ENCODE measurements around the gene DPY19L1. TPM values are rescaled to one million over a fixed set of nuclear protein-coding genes. Genes with fewer than 3 reads are reported as not detected.
"Not testable (repeated sequence)": the region's sequence is repeated elsewhere in the genome, so short reads cannot be mapped to it uniquely, and the experiment has no call there.

Gene DPY19L1
- total RNA-seq, 1 donor from 2014 or later = 77.2 TPM

GRCh38 chr7:34991938-34992840, 45.1 kb downstream of the DPY19L1 start:
- peak; percentile 56 for DNase-seq (ENCODE audit: low read depth, low spot score)

GRCh38 chr7:34988442-34989125, 48.7 kb downstream of the DPY19L1 start:
- not testable (repeated sequence) for DNase-seq (ENCODE audit: low read depth, low spot score)

GRCh38 chr7:34985155-34985554, 52.1 kb downstream of the DPY19L1 start:
- DNase-seq (ENCODE audit: low read depth, low spot score) = not testable (repeated sequence)

GRCh38 chr7:34984140-34984539, 53.1 kb downstream of the DPY19L1 start:
- not testable (repeated sequence) for DNase-seq (ENCODE audit: low read depth, low spot score)

- no peak for DNase-seq (ENCODE audit: low read depth, low spot score)
Observed at GRCh38 chr7:34982371-34983019, 54.8 kb downstream of the DPY19L1 start.

- not testable (repeated sequence) for DNase-seq (ENCODE audit: low read depth, low spot score)
Observed at GRCh38 chr7:34979124-34979523, 58.2 kb downstream of the DPY19L1 start.

- no peak for DNase-seq (ENCODE audit: low read depth, low spot score)
Observed at GRCh38 chr7:34973400-34973760, 63.9 kb downstream of the DPY19L1 start.

- DNase-seq (ENCODE audit: low read depth, low spot score) = not testable (repeated sequence)
Observed at GRCh38 chr7:34972739-34973399, 64.4 kb downstream of the DPY19L1 start.

GRCh38 chr7:34967818-34968217, 69.5 kb downstream of the DPY19L1 start:
- not testable (repeated sequence) for DNase-seq (ENCODE audit: low read depth, low spot score)

- DNase-seq (ENCODE audit: low read depth, low spot score) = not testable (repeated sequence)
Observed at GRCh38 chr7:34966504-34966903, 70.8 kb downstream of the DPY19L1 start.

- no peak for DNase-seq (ENCODE audit: low read depth, low spot score)
Observed at GRCh38 chr7:34958021-34958420, 79.3 kb downstream of the DPY19L1 start.

- DNase-seq (ENCODE audit: low read depth, low spot score) = no peak
Observed at GRCh38 chr7:34952822-34953221, 84.5 kb downstream of the DPY19L1 start.

- no peak for DNase-seq (ENCODE audit: low read depth, low spot score)
Observed at GRCh38 chr7:34949361-34949760, 87.9 kb downstream of the DPY19L1 start.

- not testable (repeated sequence) for DNase-seq (ENCODE audit: low read depth, low spot score)
Observed at GRCh38 chr7:34947427-34947826, 89.9 kb downstream of the DPY19L1 start.

- DNase-seq (ENCODE audit: low read depth, low spot score) = no peak
Observed at GRCh38 chr7:34946486-34946885, 90.8 kb downstream of the DPY19L1 start.

- DNase-seq (ENCODE audit: low read depth, low spot score) = not testable (repeated sequence)
Observed at GRCh38 chr7:34945894-34946477, 91.3 kb downstream of the DPY19L1 start.

- no peak for DNase-seq (ENCODE audit: low read depth, low spot score)
Observed at GRCh38 chr7:34939175-34939574, 98.1 kb downstream of the DPY19L1 start.

- peak; percentile 1 for DNase-seq (ENCODE audit: low read depth, low spot score)
Observed at GRCh38 chr7:34935735-34936165, 101.5 kb downstream of the DPY19L1 start.

GRCh38 chr7:34931739-34932138, 105.5 kb downstream of the DPY19L1 start:
- no peak for DNase-seq (ENCODE audit: low read depth, low spot score)

- DNase-seq (ENCODE audit: low read depth, low spot score) = not testable (repeated sequence)
Observed at GRCh38 chr7:34929783-34930182, 107.5 kb downstream of the DPY19L1 start.

GRCh38 chr7:34928560-34928959, 108.7 kb downstream of the DPY19L1 start:
- no peak for DNase-seq (ENCODE audit: low read depth, low spot score)
